Stimulated activated CD4-positive, alpha-beta T cell treated with anti-CD3 and anti-CD28 coated beads, Interleukin-15, amount 100 ng/mL, for 48 hours (primary cell): Measurements from ENCODE around the gene RALGPS2.

Experiments
- DNase-seq, 2 donors: peaks; one replicate each; pipeline ENCODE4 v3.0.0-alpha.2; 2020; ENCODE audit warnings: low read depth in 2 of 2

The RALGPS2 gene

GRCh38 chr1:178962853-178963711 lies 238.0 kb downstream of the RALGPS2 start:
- DNase-seq: no peak

- DNase-seq: no peak
Observed at GRCh38 chr1:178964469-178965330, 239.7 kb downstream of the RALGPS2 start.

- DNase-seq: no peak
Observed at GRCh38 chr1:178966312-178966711, 241.3 kb downstream of the RALGPS2 start.

GRCh38 chr1:178969226-178969987 lies 244.4 kb downstream of the RALGPS2 start:
- DNase-seq: no peak

DNA sequence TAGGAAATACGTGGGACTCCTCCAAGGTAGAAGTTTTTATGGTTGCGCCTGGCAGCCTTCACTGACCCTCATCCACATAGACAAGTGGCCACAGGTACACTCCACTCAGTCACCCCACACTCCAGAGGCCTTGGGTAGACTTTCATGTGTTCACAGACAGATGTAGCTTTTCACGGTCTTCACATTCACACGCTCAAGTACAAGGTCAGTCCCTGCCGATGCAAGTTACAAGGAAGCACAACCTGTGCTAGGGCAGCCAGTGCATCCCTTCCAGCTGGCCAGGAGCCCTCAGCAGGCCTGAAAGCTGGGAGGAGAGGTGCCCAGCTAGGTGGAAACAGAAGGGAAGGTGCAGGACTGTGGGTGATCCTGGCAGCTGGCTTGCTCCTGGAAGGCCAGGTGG lies 245.1 kb downstream of the RALGPS2 start:
- no peak for DNase-seq
